ENCODE data around the gene OOSP1. TPM values are rescaled to one million over a fixed set of nuclear protein-coding genes. Genes with fewer than 3 reads are reported as not detected.

The OOSP1 gene
- total and polyA plus RNA-seq, 2 of the 8 experiments (the other 6 are each of a cell fraction or from before 2014, with no cell fraction given) = not detected

- TF ChIP-seq CHD7 (IDR thresholded peaks at IDR 0.05; ENCODE audit: insufficient replicate concordance, low read length) (no peak), POLR2AphosphoS5 (IDR thresholded peaks at IDR 0.05; ENCODE audit: low read depth, low read length) (no peak), CTBP2 (IDR thresholded peaks at IDR 0.05; ENCODE audit: borderline replicate concordance, insufficient read depth, insufficient read length, low read length) (no peak), USF2 (IDR thresholded peaks at IDR 0.05; ENCODE audit: low read length) (no peak), SIX5 (IDR thresholded peaks at IDR 0.05; ENCODE audit: low read depth, low read length) (no peak), KDM1A (IDR thresholded peaks at IDR 0.05; ENCODE audit: borderline replicate concordance, low read length) (no peak), GTF2F1 (IDR thresholded peaks at IDR 0.05; ENCODE audit: borderline replicate concordance, low read depth, low read length) (no peak)
Measured at GRCh38 chr11:59984368-59984767, 46.1 kb downstream of the OOSP1 start (continued).

Data from H1 (cell line).